Testis (tissue), 3 donors: ENCODE results near the gene PSME2. TPM values are rescaled to one million over a fixed set of nuclear protein-coding genes. Genes with fewer than 3 reads are reported as not detected.

Experiments used
- DNase-seq: peaks from one replicate; pipeline ENCODE4 v3.0.0-alpha.2; 2019
- H3K27ac ChIP-seq, 2 donors: fragments of 200-600 bp; sonication (generic); one replicate each; pipeline ENCODE4 v1.5.1; 2019
- H3K27me3 ChIP-seq: fragments of 200-600 bp; sonication (generic); one replicate; pipeline ENCODE4 v1.5.1; 2019
- H3K36me3 ChIP-seq: fragments of 200-600 bp; sonication (generic); one replicate; pipeline ENCODE4 v1.5.1; 2017; ENCODE audit warnings: low read depth; ENCODE audit errors: missing control alignments
- H3K4me1 ChIP-seq: fragments of 200-600 bp; sonication (generic); one replicate; pipeline ENCODE4 v1.5.1; 2019
- H3K4me3 ChIP-seq, 2 donors: fragments of 200-600 bp; sonication (generic); one replicate each; pipeline ENCODE4 v1.5.1; 2017 to 2019
- H3K9me3 ChIP-seq: fragments of 200-600 bp; sonication (generic); one replicate; pipeline ENCODE4 v1.5.1; 2017
- POLR2A ChIP-seq: fragments of 450-650 bp; IDR thresholded peaks from one replicate; pipeline ENCODE4 v1.6.1; 2017; ENCODE audit warnings: antibody characterized with exemption, mild to moderate bottlenecking, moderate library complexity
- WGBS, 2 donors: methylation state at CpG; one replicate each; pipeline ENCODE4 v1.1.5; 2018; 5-methylcytosine and 5-hydroxymethylcytosine counted together
- intact Hi-C: fragments of 100-400 bp; cut with DNase I; formaldehyde crosslinking; loops from one replicate; pipeline ENCODE4 v1.15.1; 2023; ENCODE audit warnings: low total_unique reads
- polyA plus RNA-seq: library from polyadenylated mRNA; stranded (reverse); fragments of 350-450 nt; fragmentation: Illumina TruSeq; extraction: RNeasy Lipid Tissue Mini Kit (QIAGEN cat#74804); gene quantifications from one replicate; pipeline ENCODE4 v1.2.3, GENCODE V29; 2014; ENCODE audit warnings: low read depth, low replicate concordance; ENCODE audit not compliant: insufficient read depth
- total RNA-seq, 2 donors: library from RNA; depleted of rRNA; stranded (reverse); fragments of >200 nt; gene quantifications; one replicate each; pipeline ENCODE4 v1.2.3, GENCODE V29; 2016
- TF ChIP-seq, protein P1 (sequence below), 3 experiments: fragments of 450-650 bp in 2 of 3; fragments of 200-600 bp in 1 of 3; sonication (generic) in 1 of 3; IDR thresholded peaks; one replicate each; pipeline ENCODE4 v1.5.1; 2016 to 2019; ENCODE audit warnings: antibody characterized with exemption in 3 of 3, mild to moderate bottlenecking in 2 of 3, moderate library complexity in 1 of 3

PSME2 gene
- total and polyA plus RNA-seq, 3 donors from 2014 or later, result 49.8 to 122 (median 78.1) TPM

DNA sequence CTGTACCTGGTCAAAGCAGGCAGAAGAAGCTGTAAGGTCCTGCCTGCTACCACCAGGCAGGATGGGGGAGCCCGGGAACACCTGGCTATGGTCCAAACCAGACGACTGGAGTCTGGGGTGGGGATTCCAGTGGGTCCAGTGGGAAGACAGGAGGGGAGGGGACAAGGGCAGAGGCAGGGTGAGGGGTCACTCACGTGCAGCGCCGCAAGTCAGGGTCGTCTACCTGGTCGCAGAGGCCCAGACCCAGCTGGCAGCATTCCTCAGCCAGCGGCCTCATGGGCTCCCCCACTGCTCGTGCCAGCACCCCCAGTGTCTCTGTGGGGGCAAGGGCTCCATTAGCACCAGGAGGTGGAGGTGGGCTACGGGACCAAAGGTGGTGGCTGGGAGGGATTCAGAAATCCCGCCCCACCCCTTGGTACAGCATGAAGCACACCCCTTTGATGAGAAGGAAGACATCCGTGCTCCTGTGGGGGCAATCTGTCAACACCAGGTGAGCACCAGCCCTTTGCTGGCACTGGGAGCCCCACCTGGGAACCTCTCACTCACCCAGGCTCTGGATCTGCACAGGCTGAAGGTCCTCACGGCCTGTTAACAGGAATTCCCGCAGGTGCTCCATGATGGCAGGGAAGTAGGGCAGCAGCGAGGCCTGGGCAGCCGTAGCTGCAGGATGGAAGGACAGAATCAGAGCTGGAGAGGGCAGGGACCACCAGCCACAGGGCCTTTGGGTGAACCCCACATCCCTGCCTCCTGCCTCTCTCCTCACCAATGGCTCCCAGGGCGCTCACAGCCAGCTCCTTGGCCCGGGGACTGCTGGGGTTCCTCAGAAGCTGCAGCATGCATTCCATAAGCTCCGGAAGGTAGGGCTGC, 37.9 kb upstream of the PSME2 start:
- no peak for DNase-seq
- 88 to 93% methylated on average over 5 to 19 of the region's 19 CpGs for WGBS, 2 donors

DNA sequence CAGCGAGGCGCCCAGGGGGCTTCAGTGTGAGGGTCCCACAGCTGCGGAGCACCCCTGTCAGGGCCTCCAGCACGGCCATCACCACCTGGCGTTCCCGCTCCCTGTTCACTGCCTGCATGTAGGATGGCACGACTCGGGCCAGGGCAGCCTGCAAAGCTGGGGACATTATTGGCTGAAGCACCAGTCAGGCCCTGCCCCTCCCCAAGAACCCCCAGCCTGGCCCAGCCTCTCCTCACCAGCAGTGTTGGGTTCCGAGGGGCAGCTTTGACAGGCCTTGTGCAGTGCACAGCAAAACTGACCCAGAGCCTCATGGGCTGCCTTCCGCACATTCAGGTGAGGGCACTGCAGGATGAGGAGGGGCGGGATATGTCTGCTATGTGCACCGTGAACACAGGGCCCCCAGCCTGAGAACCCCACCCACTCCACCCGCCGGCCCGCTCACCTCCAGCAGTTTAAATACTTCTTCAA, 36.6 kb upstream of the PSME2 start:
- H3K4me3 ChIP-seq, result no peak overlapping the region
- no peak overlapping the region for H3K27ac ChIP-seq
- H3K36me3 ChIP-seq, result no peaks in the 10 kb centered on the region
- no peak for DNase-seq
- no peaks in the 10 kb centered on the region for H3K27me3 ChIP-seq
- peaks cover 7% of the 10 kb centered on the region for H3K4me1 ChIP-seq
- 92 to 100% methylated on average over 4 to 15 of the region's 15 CpGs for WGBS, 2 donors
- TF ChIP-seq, protein P1, sequence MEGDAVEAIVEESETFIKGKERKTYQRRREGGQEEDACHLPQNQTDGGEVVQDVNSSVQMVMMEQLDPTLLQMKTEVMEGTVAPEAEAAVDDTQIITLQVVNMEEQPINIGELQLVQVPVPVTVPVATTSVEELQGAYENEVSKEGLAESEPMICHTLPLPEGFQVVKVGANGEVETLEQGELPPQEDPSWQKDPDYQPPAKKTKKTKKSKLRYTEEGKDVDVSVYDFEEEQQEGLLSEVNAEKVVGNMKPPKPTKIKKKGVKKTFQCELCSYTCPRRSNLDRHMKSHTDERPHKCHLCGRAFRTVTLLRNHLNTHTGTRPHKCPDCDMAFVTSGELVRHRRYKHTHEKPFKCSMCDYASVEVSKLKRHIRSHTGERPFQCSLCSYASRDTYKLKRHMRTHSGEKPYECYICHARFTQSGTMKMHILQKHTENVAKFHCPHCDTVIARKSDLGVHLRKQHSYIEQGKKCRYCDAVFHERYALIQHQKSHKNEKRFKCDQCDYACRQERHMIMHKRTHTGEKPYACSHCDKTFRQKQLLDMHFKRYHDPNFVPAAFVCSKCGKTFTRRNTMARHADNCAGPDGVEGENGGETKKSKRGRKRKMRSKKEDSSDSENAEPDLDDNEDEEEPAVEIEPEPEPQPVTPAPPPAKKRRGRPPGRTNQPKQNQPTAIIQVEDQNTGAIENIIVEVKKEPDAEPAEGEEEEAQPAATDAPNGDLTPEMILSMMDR (IDR thresholded peaks at IDR 0.05), result no peak
- no peak for TF ChIP-seq POLR2A
- intact Hi-C loops, result no loop called here
- no peaks in the 10 kb centered on the region for H3K9me3 ChIP-seq

More for the DNA sequence above, 37.9 kb upstream of the PSME2 start:
- Histone ChIP-seq H3K4me3 (no peak overlapping the region), H3K9me3 (no peaks in the 10 kb centered on the region), H3K27ac (no peak overlapping the region), H3K4me1 (peaks cover 9% of the 10 kb centered on the region), H3K27me3 (no peaks in the 10 kb centered on the region), H3K36me3 (no peaks in the 10 kb centered on the region)
- intact Hi-C loops, result no loop called here
- TF ChIP-seq POLR2A, result no peak
- TF ChIP-seq, protein P1 (IDR thresholded peaks at IDR 0.05), result no peak

- H3K4me3 ChIP-seq, result no peak overlapping the region
- H3K36me3 ChIP-seq, result no peaks in the 10 kb centered on the region
- no peaks in the 10 kb centered on the region for H3K27me3 ChIP-seq
- DNase-seq, result no peak
- no peak overlapping the region for H3K27ac ChIP-seq
- H3K9me3 ChIP-seq, result no peaks in the 10 kb centered on the region
- intact Hi-C loops, result no loop called here
- no peaks in the 10 kb centered on the region for H3K4me1 ChIP-seq
- WGBS, 2 donors, result 87 to 92% methylated on average over 7 to 14 of the region's 14 CpGs
- no peak for TF ChIP-seq POLR2A
- TF ChIP-seq, protein P1 (IDR thresholded peaks at IDR 0.05), result no peak
Measured at GRCh38 chr14:24182110-24182882, 35.9 kb upstream of the PSME2 start.

DNA sequence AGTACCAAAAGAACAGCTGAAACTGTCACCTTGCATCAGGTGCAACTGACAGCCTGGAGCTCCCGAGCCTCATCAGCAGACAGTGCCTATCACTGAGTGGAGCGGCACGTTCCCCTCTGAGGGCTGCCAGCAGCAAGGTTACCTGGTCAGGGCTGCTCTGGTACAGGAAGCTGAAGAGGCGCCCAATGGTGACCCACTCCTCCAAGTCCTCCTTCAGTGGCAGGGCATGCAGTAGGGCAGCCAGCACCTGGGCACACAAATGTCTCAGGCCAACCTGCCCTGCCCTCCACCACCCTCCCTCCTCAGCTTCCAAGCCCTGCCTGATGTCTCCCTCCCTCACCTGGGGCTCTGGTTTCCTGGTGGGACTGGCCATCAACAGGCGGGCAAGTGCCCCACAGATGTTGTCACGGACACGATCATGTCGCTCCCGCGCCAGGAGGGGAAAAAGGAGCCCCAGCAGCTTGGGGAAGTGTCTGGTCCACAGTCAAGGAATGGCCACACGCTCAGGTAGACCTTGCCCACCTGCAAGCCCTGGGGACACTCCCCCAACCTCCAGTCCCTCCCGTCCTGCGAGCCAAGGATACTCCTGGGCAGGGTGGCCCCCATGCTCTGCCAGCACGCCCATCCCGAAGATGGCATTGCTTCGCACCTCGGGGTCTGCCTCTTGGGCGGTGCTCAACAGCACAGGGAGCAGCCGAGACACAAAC, 35.1 kb upstream of the PSME2 start:
- Histone ChIP-seq H3K27ac (no peak overlapping the region), H3K4me3 (no peak overlapping the region), H3K9me3 (no peaks in the 10 kb centered on the region), H3K27me3 (no peaks in the 10 kb centered on the region), H3K4me1 (no peaks in the 10 kb centered on the region), H3K36me3 (no peaks in the 10 kb centered on the region)
- WGBS, 2 donors, result 89 to 92% methylated on average over 6 to 17 of the region's 19 CpGs
- TF ChIP-seq, protein P1 (IDR thresholded peaks at IDR 0.05), result no peak
- TF ChIP-seq POLR2A, result no peak
- intact Hi-C loops, result no loop called here
- no peak for DNase-seq
